AG10803 (cell line): ENCODE results near the gene SHANK2.

Source experiments
- DNase-seq: peaks from one replicate; pipeline ENCODE4 v3.0.0; 2010; ENCODE audit warnings: low read depth
- H3K4me3 ChIP-seq: 2 replicates; pipeline ENCODE4 v1.5.1; 2011; ENCODE audit warnings: mild to moderate bottlenecking, low read length, control low read depth
- CTCF ChIP-seq: conservative IDR thresholded peaks from 2 replicates; pipeline ENCODE4 v1.5.1; 2011; ENCODE audit warnings: mild to moderate bottlenecking, low read length, control low read depth, inconsistent platforms

The SHANK2 gene

GRCh38 chr11:71204748-71205664, 47.4 kb downstream of the SHANK2 start:
- DNase-seq, result no peak
- no peak overlapping the region for H3K4me3 ChIP-seq
- no peak for TF ChIP-seq CTCF

GRCh38 chr11:71204294-71204693, 48.1 kb downstream of the SHANK2 start:
- DNase-seq, result no peak
- H3K4me3 ChIP-seq, result no peak overlapping the region
- no peak for TF ChIP-seq CTCF

GRCh38 chr11:71203681-71204080, 48.7 kb downstream of the SHANK2 start:
- no peak for TF ChIP-seq CTCF

GRCh38 chr11:71202966-71203365, 49.4 kb downstream of the SHANK2 start:
- H3K4me3 ChIP-seq, result no peak overlapping the region
- no peak for TF ChIP-seq CTCF
- DNase-seq, result no peak

More at GRCh38 chr11:71203681-71204080, 48.7 kb downstream of the SHANK2 start:
- DNase-seq, result no peak
- H3K4me3 ChIP-seq, result no peak overlapping the region

GRCh38 chr11:71202598-71202944, 49.8 kb downstream of the SHANK2 start:
- no peak overlapping the region for H3K4me3 ChIP-seq
- no peak for DNase-seq
- no peak for TF ChIP-seq CTCF
